CD14-positive monocyte (primary cell): ENCODE results near the gene EOGT. TPM values are rescaled to one million over a fixed set of nuclear protein-coding genes. Genes with fewer than 3 reads are reported as not detected.

Experiments
- DNase-seq, 3 donors: peaks; one replicate each; pipeline ENCODE4 v3.0.0-alpha.2; 2011 to 2022
- H2AFZ ChIP-seq: 2 replicates; pipeline ENCODE4 v1.6.0; 2012; ENCODE audit warnings: mild to moderate bottlenecking, low read depth, low read length, inconsistent platforms; ENCODE audit not compliant: insufficient read depth, poor library complexity, severe bottlenecking
- H3K27ac ChIP-seq, 2 donors: 1 replicate in 1 of 2; 2 replicates in 1 of 2; pipeline ENCODE4 v1.5.1; 2012 to 2013; ENCODE audit warnings: low read length in 2 of 2, control low read depth in 1 of 2, inconsistent platforms in 1 of 2, low read depth in 1 of 2, mild to moderate bottlenecking in 1 of 2
- H3K27me3 ChIP-seq, 2 donors: one replicate each; pipeline versions ENCODE4 v1.6.0 to v1.6.1; 2011 to 2013; ENCODE audit warnings: low read length in 2 of 2; ENCODE audit not compliant: control insufficient read depth in 2 of 2, insufficient read depth in 2 of 2
- H3K36me3 ChIP-seq, 2 donors: replicated peaks in 1 of 2; 1 replicate in 1 of 2; 2 replicates in 1 of 2; pipeline versions ENCODE4 v1.5.1 to v1.6.1; 2012 to 2013; ENCODE audit warnings: low read length in 2 of 2, control low read depth in 1 of 2, inconsistent platforms in 1 of 2, mild to moderate bottlenecking in 1 of 2; ENCODE audit not compliant: insufficient read depth in 2 of 2, control insufficient read depth in 1 of 2
- H3K4me1 ChIP-seq, 2 donors: 1 replicate in 1 of 2; 2 replicates in 1 of 2; pipeline versions ENCODE4 v1.5.1 to v1.6.1; 2012 to 2013; ENCODE audit warnings: low read length in 2 of 2, control low read depth in 1 of 2, inconsistent platforms in 1 of 2, mild to moderate bottlenecking in 1 of 2, moderate library complexity in 1 of 2; ENCODE audit not compliant: insufficient read depth in 2 of 2, control insufficient read depth in 1 of 2
- H3K4me2 ChIP-seq: replicated peaks from 2 replicates; pipeline ENCODE3; 2012; ENCODE audit warnings: low read length, moderate library complexity, mild to moderate bottlenecking; ENCODE audit not compliant: poor library complexity, severe bottlenecking; ENCODE audit errors: extremely low read depth
- H3K4me3 ChIP-seq, 3 experiments: fragments of 200-600 bp in 1 of 3; sonication (generic) in 1 of 3; replicated peaks in 1 of 3; 1 replicate in 2 of 3; 2 replicates in 1 of 3; pipeline ENCODE4 v1.5.1; 2011 to 2013; ENCODE audit warnings: low read length in 3 of 3, mild to moderate bottlenecking in 3 of 3, control low read depth in 2 of 3, low read depth in 2 of 3, inconsistent platforms in 1 of 3, moderate library complexity in 1 of 3
- H3K79me2 ChIP-seq: 2 replicates; pipeline ENCODE4 v1.6.0; 2012; ENCODE audit warnings: mild to moderate bottlenecking, control low read depth, inconsistent platforms, low read length, moderate library complexity; ENCODE audit not compliant: insufficient read depth
- H3K9ac ChIP-seq: 2 replicates; pipeline ENCODE4 v1.6.0; 2017; ENCODE audit warnings: low read length, mild to moderate bottlenecking; ENCODE audit not compliant: insufficient read depth, poor library complexity, severe bottlenecking
- H3K9me3 ChIP-seq, 2 donors: replicated peaks in 1 of 2; 1 replicate in 1 of 2; 2 replicates in 1 of 2; pipeline versions ENCODE4 v1.5.1 to v1.6.1; 2012 to 2013; ENCODE audit warnings: low read length in 2 of 2, control low read depth in 1 of 2; ENCODE audit not compliant: control insufficient read depth in 1 of 2, insufficient read depth in 1 of 2
- H4K20me1 ChIP-seq: 2 replicates; pipeline ENCODE4 v1.6.0; 2012; ENCODE audit warnings: mild to moderate bottlenecking, low read length, control low read depth, moderate library complexity; ENCODE audit not compliant: insufficient read depth
- H3K27ac Mint-ChIP-seq, 7 donors: one replicate each; pipeline ENCODE4 v1.8.0; 2020; ENCODE audit warnings: mild to moderate bottlenecking in 7 of 7, mixed read lengths in 7 of 7, moderate library complexity in 6 of 7, inconsistent platforms in 2 of 7
- H3K27me3 Mint-ChIP-seq, 3 donors: one replicate each; pipeline ENCODE4 v1.8.0; 2021 to 2022; ENCODE audit warnings: low read depth in 3 of 3, mild to moderate bottlenecking in 3 of 3, mixed read lengths in 3 of 3, moderate library complexity in 3 of 3, inconsistent platforms in 1 of 3
- H3K36me3 Mint-ChIP-seq, 2 donors: one replicate each; pipeline ENCODE4 v1.8.0; 2020; ENCODE audit warnings: mixed read lengths in 2 of 2, inconsistent platforms in 1 of 2, mild to moderate bottlenecking in 1 of 2
- H3K4me1 Mint-ChIP-seq: one replicate; pipeline ENCODE4 v1.8.0; 2020; ENCODE audit warnings: mild to moderate bottlenecking, mixed read lengths
- H3K4me3 Mint-ChIP-seq, 2 donors: one replicate each; pipeline ENCODE4 v1.8.0; 2020; ENCODE audit warnings: mild to moderate bottlenecking in 2 of 2, mixed read lengths in 2 of 2, moderate library complexity in 1 of 2
- H3K9me3 Mint-ChIP-seq, 7 donors: one replicate each; pipeline ENCODE4 v1.8.0; 2020 to 2022; ENCODE audit warnings: mixed read lengths in 7 of 7, mild to moderate bottlenecking in 6 of 7, moderate library complexity in 6 of 7, inconsistent platforms in 2 of 7
- CTCF ChIP-seq: fragments of 200-600 bp; IDR thresholded peaks from one replicate; pipeline ENCODE4 v1.8.0; 2022; ENCODE audit warnings: antibody characterized with exemption, mild to moderate bottlenecking
- WGBS: methylation state at CpG from one replicate; pipeline ENCODE4 v1.1.5; 2013; ENCODE audit warnings: missing lambda C conversion rate; ENCODE audit not compliant: insufficient coverage; 5-methylcytosine and 5-hydroxymethylcytosine counted together
- intact Hi-C, 2 donors: fragments of 100-400 bp; cut with micrococcal nuclease; formaldehyde crosslinking; loops; one replicate each; pipeline versions ENCODE4 v1.15.0 to v1.15.1; 2023
- polyA plus RNA-seq, 3 donors: library from polyadenylated mRNA; depleted of rRNA in 1 of 3; unstranded in 2 of 3; stranded (reverse) in 1 of 3; fragments of 300-500 nt in 2 of 3; fragments of >200 nt in 1 of 3; fragmentation: Illumina TruSeq in 2 of 3; gene quantifications; 1 replicate in 2 of 3; 2 replicates in 1 of 3; pipeline ENCODE4 v1.2.3, GENCODE V29; 2012 to 2021

The EOGT gene
- polyA plus RNA-seq, 3 donors, result 3.7 to 8.1 (median 5.0) TPM

- Mint-ChIP-seq H3K4me1 (no peaks in the 10 kb centered on the region), H3K36me3 (peaks cover 48 to 54% of the 10 kb centered on the region in 2 donors), H3K27me3 (peaks cover 0 to 1% (median 0%) of the 10 kb centered on the region in 3 donors), H3K4me3 (no peak overlapping the region), H3K27ac (no peak overlapping the region), H3K9me3 (no peaks in the 10 kb centered on the region)
- H3K4me2 ChIP-seq, result no peak overlapping the region
- no peak overlapping the region for H3K4me3 ChIP-seq
- no peaks in the 10 kb centered on the region for H4K20me1 ChIP-seq
- H3K27ac ChIP-seq, result no peak overlapping the region
- H3K4me1 ChIP-seq, result no peaks in the 10 kb centered on the region
- H3K79me2 ChIP-seq, result no peaks in the 10 kb centered on the region
- TF ChIP-seq CTCF, result no peak
- 97% methylated on average over 5 of the region's 9 CpGs for WGBS
- H3K27me3 ChIP-seq, result no peaks in the 10 kb centered on the region
- no peak overlapping the region for H3K9ac ChIP-seq
- no peak overlapping the region for H2AFZ ChIP-seq
- no peak for DNase-seq
- intact Hi-C loops, result no loop called here
- peaks cover 11 to 42% of the 10 kb centered on the region in 2 donors for H3K36me3 ChIP-seq
- H3K9me3 ChIP-seq, result no peaks in the 10 kb centered on the region
Measured at GRCh38 chr3:69004138-69004537, 9.3 kb downstream of the EOGT start.

GRCh38 chr3:68999605-69000004 lies 13.9 kb downstream of the EOGT start:
- Histone ChIP-seq H3K9ac (no peak overlapping the region), H3K27ac (no peak overlapping the region), H3K4me3 (no peak overlapping the region), H3K9me3 (no peaks in the 10 kb centered on the region), H3K4me2 (no peak overlapping the region), H2AFZ (no peak overlapping the region), H4K20me1 (no peaks in the 10 kb centered on the region), H3K4me1 (no peaks in the 10 kb centered on the region), H3K79me2 (no peaks in the 10 kb centered on the region), H3K36me3 (peaks cover 21 to 46% of the 10 kb centered on the region in 2 donors), H3K27me3 (no peaks in the 10 kb centered on the region)
- Mint-ChIP-seq H3K9me3 (peaks cover 0 to 1% (median 0%) of the 10 kb centered on the region in 7 donors), H3K27me3 (peaks cover 0 to 2% (median 1%) of the 10 kb centered on the region in 3 donors), H3K4me3 (no peak overlapping the region), H3K27ac (no peak overlapping the region), H3K36me3 (peaks cover 50 to 52% of the 10 kb centered on the region in 2 donors), H3K4me1 (no peaks in the 10 kb centered on the region)
- intact Hi-C loops, result no loop called here
- no peak for TF ChIP-seq CTCF
- DNase-seq, result no peak
- WGBS, result 100% methylated on average over 1 of the region's 1 CpG
